Activated CD4-positive, alpha-beta T cell treated with anti-CD3 and anti-CD28 coated beads, Interleukin-2, amount 50 U/mL, for 16 hours (primary cell): ENCODE measurements around the gene MED12L.

Experiments used
- DNase-seq: peaks from one replicate; pipeline ENCODE4 v3.0.0-alpha.2; 2020

Gene MED12L

DNA sequence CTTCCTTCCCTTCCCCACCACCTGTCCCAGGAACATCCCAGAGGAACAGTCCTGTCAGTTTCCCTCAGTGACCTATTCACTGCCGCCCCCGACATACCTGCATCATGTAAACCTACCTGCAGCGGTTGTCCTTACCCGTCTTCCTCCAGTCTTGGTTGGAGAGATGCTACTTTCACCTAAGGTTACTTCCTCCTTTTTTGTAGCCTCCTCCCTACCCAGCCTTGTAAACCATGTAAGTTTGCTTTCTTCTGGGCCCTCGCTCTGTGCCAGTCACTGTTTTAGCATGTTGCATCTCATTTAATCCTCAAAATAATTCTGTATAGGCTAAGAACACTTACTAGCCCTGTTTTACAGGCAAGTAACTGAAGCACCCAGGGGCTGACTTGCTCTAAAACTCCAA lies 59.3 kb downstream of the MED12L start:
- no peak for DNase-seq

- no peak for DNase-seq
These were observed 60.2 kb downstream of the MED12L start for GRCh38 chr3:151145713-151146070.

DNA sequence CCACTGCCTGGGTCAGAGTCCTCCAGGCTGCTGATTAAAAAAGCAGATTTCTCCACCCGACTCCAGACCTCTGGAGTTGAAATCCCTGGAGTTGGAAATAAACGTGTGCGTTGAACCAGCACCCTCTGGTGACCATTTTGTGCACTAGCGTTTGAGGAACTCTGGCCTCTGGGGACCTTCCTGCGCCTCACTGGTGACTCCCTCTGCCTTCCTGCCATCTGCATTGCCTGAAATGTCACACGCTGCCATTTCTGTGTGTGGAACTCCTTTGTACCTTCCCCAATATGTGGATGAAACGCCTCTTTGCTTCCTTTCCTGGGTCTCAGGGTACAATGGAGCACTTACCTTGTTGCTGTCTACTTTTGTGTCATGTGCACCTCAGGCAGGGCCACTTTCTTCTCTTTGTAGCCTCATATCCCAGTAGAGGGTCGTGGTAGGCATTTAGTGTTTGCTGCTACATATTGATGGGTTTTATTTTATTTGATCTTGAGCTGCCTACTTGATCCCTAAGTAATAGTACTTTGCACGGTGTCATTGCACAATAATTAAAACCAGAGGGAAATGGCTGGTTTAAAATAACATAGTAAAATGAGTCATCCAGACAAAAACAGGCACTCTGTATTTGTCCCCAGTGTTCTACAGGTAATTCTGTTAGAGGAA lies 60.7 kb downstream of the MED12L start:
- DNase-seq: peak; percentile 75

DNA sequence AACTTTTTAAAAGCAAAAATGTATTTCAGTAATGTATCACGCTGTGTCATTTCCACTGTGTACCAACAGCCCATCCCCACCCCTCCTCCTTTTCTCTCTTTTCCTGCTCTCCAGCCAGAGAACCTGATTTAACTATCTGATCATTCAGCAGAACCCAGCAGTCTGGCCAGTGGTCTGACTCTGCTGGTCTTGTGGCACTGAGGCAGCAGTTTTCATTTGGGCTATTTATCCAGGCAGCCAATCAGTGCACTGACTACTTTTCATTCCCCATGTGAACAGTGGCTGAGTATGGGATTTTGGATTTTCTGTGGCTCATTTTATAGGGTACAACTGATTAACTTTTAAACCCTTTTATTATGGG lies 61.2 kb downstream of the MED12L start:
- DNase-seq: no peak

DNA sequence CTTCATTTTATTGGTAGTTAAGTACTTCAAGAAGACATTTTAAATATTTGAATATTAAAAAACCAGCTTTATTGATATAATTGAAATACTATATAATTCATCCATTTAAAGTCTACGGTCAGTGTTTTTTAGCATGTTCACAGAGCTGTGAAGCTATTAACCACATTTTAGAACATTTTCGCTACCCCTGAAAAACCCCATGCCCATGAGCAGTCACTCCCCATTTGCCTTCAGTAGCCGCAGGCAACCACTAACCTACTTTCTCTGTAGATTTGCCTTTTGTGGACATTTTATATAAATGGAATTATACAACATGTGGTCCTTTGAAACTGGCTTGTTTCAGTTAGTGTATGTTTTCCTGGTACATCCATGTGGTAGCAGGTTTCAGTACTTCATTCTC lies 61.8 kb downstream of the MED12L start:
- no peak for DNase-seq

DNA sequence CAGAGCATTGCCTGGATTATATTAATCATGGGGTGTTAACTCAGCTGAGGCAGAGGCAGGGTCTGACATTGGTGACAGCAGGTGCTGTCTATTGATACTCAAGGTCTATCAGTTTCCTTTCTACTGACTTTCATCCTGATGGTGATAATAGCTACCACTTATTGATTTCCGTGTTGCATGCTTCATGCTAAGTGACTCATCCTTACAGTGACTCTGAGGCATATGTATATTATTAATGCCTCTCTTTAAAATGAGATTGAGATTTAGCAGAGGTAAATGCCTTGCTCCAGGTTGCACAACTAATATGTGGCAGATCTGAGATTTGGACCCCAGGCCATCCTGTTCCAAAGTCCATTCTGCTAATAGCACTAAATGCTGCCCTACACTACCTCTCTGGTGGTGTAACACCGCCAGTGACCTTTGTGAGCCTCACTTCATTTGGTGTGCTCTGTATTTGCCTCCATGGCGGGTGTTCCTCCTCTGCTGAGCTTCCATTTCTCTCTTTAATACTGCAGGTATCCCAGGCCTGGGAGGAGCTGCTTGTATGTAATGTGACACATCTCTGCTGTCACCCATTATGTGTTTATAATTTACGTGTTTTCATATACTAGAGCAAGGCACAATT lies 67.1 kb downstream of the MED12L start:
- DNase-seq: no peak

GRCh38 chr3:151154566-151154965 lies 69.1 kb downstream of the MED12L start:
- no peak for DNase-seq

GRCh38 chr3:151155409-151156128 lies 70.1 kb downstream of the MED12L start:
- no peak for DNase-seq

DNA sequence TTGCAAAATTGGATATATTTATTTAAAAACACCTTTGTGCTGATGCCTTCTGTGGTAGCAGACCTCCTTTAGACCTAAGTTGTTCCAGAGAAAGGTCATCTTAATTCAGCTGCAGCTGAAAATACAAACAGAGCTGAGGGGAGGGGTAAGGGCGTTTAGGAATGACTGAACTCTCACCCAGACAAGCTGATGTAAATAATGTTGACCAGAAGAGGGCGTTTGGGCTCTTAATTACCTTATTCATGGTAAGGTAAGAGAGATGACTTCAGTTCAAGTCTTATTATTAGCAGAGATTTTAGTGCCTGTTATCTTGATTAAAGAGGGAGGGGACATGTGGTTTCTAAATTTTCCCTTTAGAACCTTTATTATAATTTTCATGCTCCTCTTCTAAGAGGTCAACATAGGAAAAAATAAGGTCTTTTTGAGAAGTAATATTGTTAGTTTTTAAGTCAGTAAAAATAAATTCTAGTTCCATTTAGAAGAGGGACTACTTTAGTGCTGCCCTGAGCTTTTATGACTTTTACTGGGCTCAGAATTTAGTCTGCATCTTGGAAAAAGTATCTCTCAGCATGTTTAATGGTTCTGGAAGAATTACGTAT lies 71.3 kb downstream of the MED12L start:
- DNase-seq: peak; percentile 80

DNA sequence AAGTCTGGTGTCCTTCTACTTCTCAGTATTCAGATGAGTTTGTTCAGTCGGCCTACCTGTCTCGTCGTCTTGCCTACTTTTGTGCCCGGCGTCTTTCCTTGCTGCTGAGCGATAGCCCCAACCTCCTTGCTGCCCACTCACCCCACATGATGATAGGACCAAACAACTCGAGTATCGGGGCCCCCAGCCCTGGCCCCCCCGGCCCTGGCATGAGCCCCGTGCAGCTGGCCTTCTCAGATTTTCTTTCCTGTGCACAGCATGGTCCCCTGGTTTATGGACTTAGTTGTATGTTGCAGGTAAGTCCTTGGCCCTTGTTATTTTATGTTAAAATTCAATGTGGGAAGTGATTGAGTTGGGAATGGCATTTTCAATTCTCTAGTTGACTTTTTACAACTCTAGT lies 74.3 kb downstream of the MED12L start:
- no peak for DNase-seq

GRCh38 chr3:151165226-151165625 lies 79.8 kb downstream of the MED12L start:
- no peak for DNase-seq

GRCh38 chr3:151166161-151166560 lies 80.7 kb downstream of the MED12L start:
- no peak for DNase-seq

GRCh38 chr3:151168269-151169094 lies 83.0 kb downstream of the MED12L start:
- DNase-seq: peak; percentile 84

- no peak for DNase-seq
These were observed 83.9 kb downstream of the MED12L start for GRCh38 chr3:151169262-151169947.

GRCh38 chr3:151169948-151170679 lies 84.7 kb downstream of the MED12L start:
- peak; percentile 72 for DNase-seq

- DNase-seq: peak; percentile 83
These were observed 85.8 kb downstream of the MED12L start for GRCh38 chr3:151171145-151171757.

- no peak for DNase-seq
These were observed 88.9 kb downstream of the MED12L start for GRCh38 chr3:151174351-151174750.

- no peak for DNase-seq
These were observed 90.5 kb downstream of the MED12L start for GRCh38 chr3:151175952-151176351.

- DNase-seq: no peak
These were observed 92.9 kb downstream of the MED12L start for GRCh38 chr3:151178208-151178845.

DNA sequence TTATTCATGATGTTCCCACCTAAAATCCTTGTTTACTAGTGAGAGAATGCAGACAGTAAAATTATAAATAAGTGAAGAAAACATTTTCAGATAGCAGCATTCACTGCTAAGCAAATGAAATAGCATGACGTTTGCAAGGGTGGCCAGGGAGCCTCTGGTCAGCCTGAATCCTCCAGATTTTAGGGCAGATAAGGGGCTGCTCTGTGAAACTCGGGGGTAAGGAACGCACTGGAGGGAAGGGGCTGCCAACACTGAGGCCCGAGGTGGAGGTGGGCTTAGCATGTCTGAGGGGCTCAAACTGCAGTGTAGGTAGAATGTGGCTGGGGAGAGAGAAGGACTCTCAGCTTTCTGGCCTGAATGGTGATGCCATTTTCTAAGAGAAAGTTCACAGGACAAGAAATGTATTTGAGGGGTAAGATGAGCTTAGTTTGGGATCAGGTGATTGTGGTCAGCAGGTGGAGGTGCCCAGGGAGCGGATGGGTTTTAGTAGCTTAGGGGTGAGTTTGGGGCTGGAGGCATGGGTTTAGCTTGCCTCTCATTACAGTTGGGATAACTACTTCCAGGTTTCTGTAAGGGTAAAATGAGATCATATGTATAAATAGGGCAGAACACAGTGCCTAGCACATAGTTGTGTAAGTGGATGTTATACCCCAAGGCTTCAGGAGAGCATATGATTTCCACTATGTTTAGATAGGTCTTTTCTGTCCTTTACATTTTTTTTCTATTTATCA lies 97.0 kb downstream of the MED12L start:
- no peak for DNase-seq
